Nephron progenitor cell (in vitro differentiated cells): ENCODE results near the gene TCHHL1.

Source experiments
- DNase-seq: peaks from one replicate; pipeline ENCODE4 v3.0.0; 2021
- H3K27ac Mint-ChIP-seq: 2 replicates; pipeline ENCODE4 v1.8.0; 2021; ENCODE audit warnings: mild to moderate bottlenecking, moderate library complexity, mixed read lengths
- H3K27me3 Mint-ChIP-seq: 2 replicates; pipeline ENCODE4 v1.8.0; 2021; ENCODE audit warnings: mild to moderate bottlenecking, low read depth, mixed read lengths; ENCODE audit not compliant: poor library complexity
- H3K36me3 Mint-ChIP-seq: 2 replicates; pipeline ENCODE4 v1.8.0; 2021; ENCODE audit warnings: low read depth, mixed read lengths
- H3K4me1 Mint-ChIP-seq: 2 replicates; pipeline ENCODE4 v1.8.0; 2021; ENCODE audit warnings: mixed read lengths
- H3K4me3 Mint-ChIP-seq: 2 replicates; pipeline ENCODE4 v1.8.0; 2021; ENCODE audit warnings: mild to moderate bottlenecking, moderate library complexity, mixed read lengths
- H3K9me3 Mint-ChIP-seq: 2 replicates; pipeline ENCODE4 v1.8.0; 2021; ENCODE audit warnings: mild to moderate bottlenecking, moderate library complexity, mixed read lengths
- CTCF ChIP-seq: fragments of 200-600 bp; sonication (generic); IDR thresholded peaks from 2 replicates; pipeline ENCODE4 v1.5.0; 2021; ENCODE audit warnings: antibody characterized with exemption

TCHHL1 gene

DNA sequence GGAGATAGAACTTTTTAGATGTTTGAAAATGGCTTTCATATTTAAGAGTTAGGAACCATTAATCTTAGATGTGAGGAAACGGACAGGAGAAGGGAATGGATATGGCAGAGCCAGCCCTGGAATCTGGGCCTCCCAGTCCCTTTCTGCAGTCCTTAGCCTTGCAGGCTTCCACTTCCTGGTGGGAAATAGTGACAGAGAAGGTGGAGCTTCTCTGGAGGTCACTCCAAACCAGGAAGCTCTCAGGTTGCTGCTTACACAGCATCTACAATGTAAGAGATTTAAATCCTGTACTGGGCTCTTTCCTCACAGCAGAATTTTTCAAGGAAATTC, 54.6 kb downstream of the TCHHL1 start:
- Mint-ChIP-seq H3K36me3 (peaks cover 40% of the 10 kb centered on the region), H3K27ac (peak overlapping the region; percentile 99), H3K27me3 (no peaks in the 10 kb centered on the region), H3K4me1 (peaks cover 45% of the 10 kb centered on the region), H3K9me3 (no peaks in the 10 kb centered on the region), H3K4me3 (peak overlapping the region; percentile 97)
- DNase-seq: no peak
- no peak for TF ChIP-seq CTCF
